Skeletal muscle tissue (tissue), 4 donors: ENCODE results near the gene PHACTR2. TPM values are rescaled to one million over a fixed set of nuclear protein-coding genes. Genes with fewer than 3 reads are reported as not detected.
"Not testable (repeated sequence)": the region's sequence is repeated elsewhere in the genome, so short reads cannot be mapped to it uniquely, and the experiment has no call there.

Experiments
- H3K27ac ChIP-seq: one replicate; pipeline ENCODE4 v1.7.0; 2013; ENCODE audit warnings: mild to moderate bottlenecking, low read depth, low read length, inconsistent platforms
- H3K27me3 ChIP-seq, 3 donors: one replicate each; pipeline ENCODE4 v1.7.0; 2013; ENCODE audit warnings: low read length in 3 of 3; ENCODE audit not compliant: control insufficient read depth in 3 of 3, insufficient read depth in 3 of 3
- H3K36me3 ChIP-seq, 3 donors: one replicate each; pipeline ENCODE4 v1.7.0; 2013; ENCODE audit warnings: low read length in 3 of 3; ENCODE audit not compliant: control insufficient read depth in 3 of 3, insufficient read depth in 3 of 3
- H3K4me1 ChIP-seq, 3 donors: one replicate each; pipeline ENCODE4 v1.7.0; 2013; ENCODE audit warnings: low read length in 3 of 3, mild to moderate bottlenecking in 3 of 3; ENCODE audit not compliant: control insufficient read depth in 3 of 3, insufficient read depth in 3 of 3
- H3K4me3 ChIP-seq, 3 donors: one replicate each; pipeline ENCODE4 v1.7.0; 2013; ENCODE audit warnings: low read length in 3 of 3
- H3K9ac ChIP-seq, 3 donors: one replicate each; pipeline ENCODE4 v1.7.0; 2013; ENCODE audit warnings: low read length in 3 of 3, mild to moderate bottlenecking in 3 of 3, moderate library complexity in 2 of 3, low read depth in 1 of 3
- H3K9me3 ChIP-seq, 3 donors: one replicate each; pipeline ENCODE4 v1.7.0; 2013; ENCODE audit warnings: low read length in 3 of 3; ENCODE audit not compliant: control insufficient read depth in 3 of 3
- total RNA-seq: library from RNA; depleted of rRNA; stranded (reverse); fragments of >200 nt; gene quantifications from one replicate; pipeline ENCODE4 v1.2.3, GENCODE V29; 2014
- donor health status: Osteomylitis.

PHACTR2 gene
- total RNA-seq, 1 donor from 2014 or later = 38.1 TPM

DNA sequence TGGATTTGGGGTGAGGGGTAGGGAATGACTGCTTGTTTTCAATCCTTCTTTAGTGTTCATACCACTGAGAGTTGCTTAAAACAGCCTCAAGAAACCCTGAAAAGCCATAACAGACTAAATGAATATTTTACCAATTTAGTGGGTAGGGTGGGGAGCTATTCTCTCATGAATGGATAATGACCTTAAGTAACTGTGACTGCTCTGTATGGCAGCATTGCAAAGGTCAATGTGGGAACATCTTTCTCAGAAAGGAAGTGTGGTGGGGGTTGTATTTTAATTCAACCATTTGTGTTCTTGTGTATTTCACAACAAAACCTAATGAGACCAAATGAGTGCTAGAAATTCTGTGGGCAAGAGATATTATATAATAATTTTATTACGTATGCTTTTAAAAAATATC lies 55.7 kb downstream of the PHACTR2 start:
- Histone ChIP-seq H3K4me1 (no peaks in the 10 kb centered on the region), H3K27ac (no peak overlapping the region), H3K36me3 (no peaks in the 10 kb centered on the region), H3K4me3 (no peak overlapping the region), H3K27me3 (no peaks in the 10 kb centered on the region), H3K9me3 (no peaks in the 10 kb centered on the region), H3K9ac (no peak overlapping the region)

DNA sequence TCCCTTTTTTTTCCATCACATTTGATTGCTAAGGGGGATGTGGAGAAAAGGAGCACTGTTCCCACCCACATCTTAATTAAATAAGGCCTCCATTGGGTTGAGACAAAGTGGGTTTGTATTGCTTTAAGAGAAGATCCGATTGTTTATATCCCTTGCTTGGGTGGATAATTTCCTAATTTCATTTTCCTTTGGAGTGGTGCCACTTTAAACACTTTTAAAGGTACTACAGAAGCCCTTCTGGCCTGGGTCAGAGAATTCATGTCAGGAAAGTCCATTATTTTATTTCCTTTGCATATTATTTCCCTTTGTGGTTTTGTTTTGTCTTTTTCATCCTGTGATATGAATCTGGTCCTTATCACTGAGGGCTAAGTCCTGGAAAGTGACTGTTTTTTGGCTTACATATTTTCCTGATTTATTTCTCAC lies 56.9 kb downstream of the PHACTR2 start:
- Histone ChIP-seq H3K9me3 (no peaks in the 10 kb centered on the region), H3K4me1 (no peaks in the 10 kb centered on the region), H3K36me3 (no peaks in the 10 kb centered on the region), H3K27ac (no peak overlapping the region), H3K4me3 (no peak overlapping the region), H3K27me3 (no peaks in the 10 kb centered on the region), H3K9ac (no peak overlapping the region)

DNA sequence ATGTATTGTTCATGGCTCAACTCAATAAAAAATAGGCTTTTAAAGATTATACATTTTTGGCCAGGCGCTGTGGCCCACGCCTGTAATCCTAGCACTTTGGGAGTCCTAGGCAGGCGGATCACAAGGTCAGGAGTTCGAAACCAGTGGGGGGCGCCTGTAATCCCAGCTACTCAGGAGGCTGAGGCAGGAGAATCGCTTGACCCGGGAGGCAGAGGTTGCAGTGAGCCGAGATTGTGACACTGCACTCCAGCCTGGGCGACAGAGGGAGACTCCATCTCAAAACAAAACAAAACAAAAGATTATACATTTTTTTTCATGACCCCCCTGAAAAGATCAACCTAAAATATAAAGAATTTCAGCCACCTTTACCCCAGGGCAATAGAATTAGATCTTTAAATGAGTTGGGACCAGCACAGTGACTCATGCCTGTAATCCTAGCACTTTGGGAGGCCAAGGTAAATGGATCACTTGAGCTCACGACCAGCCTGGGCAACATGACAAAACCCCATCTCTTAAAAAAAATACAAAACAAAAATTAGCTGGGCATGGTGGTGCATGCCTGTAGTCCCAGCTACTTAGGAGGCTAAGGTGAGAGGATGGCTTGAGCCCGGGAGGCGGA lies 60.4 kb downstream of the PHACTR2 start:
- not testable (repeated sequence) for H3K27ac ChIP-seq, H3K4me3 ChIP-seq, H3K27me3 ChIP-seq, H3K9me3 ChIP-seq, H3K9ac ChIP-seq, H3K36me3 ChIP-seq
- H3K4me1 ChIP-seq = peaks cover 3 to 11% (median 10%) of the 10 kb centered on the region in 3 donors

DNA sequence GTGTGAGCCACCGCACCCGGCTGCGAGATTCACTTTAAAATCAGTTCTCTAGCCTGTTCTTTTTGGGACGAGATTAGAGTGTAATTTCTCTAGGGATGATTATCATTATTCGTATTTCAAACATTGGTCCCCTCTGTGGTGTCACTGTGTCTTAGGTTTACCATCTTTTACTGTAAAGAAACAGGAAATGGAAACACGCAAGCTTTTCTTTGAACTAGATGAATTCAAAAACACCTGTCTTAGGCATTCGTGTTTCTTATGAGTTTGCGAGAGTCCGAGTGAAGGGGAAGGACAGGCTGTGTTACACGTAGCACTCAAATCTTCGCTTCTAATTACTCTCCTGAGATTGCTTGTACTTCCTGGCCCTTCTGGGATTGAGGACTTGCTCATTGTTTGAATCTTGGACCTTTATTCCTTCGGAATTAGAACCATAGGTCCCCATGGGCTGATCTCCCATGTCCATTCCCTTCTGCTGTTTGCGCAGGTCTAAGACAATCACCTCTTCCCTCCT lies 61.6 kb downstream of the PHACTR2 start:
- Histone ChIP-seq H3K27ac (no peak overlapping the region), H3K9me3 (no peaks in the 10 kb centered on the region), H3K4me1 (peaks cover 6 to 21% (median 20%) of the 10 kb centered on the region in 3 donors), H3K27me3 (no peaks in the 10 kb centered on the region), H3K9ac (no peak overlapping the region), H3K4me3 (no peak overlapping the region), H3K36me3 (no peaks in the 10 kb centered on the region)

DNA sequence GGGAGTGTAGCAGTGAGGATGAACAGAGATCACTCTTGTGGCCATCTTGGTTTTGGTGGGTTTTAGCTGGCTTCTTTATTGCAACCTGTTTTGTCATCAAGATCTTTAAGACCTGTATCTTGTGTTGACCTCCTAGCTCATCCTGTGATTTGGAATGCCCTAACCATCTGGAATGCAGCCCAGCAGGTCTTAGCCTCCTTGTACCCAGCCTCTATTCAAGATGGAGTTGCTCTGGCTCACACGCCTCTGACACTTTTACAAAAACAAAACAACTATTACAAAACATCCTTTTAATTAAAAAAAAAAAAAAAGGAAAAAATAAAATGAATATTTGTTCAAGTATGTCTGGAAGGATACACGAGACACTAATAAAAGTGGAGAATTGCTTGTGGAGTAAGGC lies 62.4 kb downstream of the PHACTR2 start:
- Histone ChIP-seq H3K27me3 (no peaks in the 10 kb centered on the region), H3K9ac (no peak overlapping the region), H3K27ac (peak overlapping the region; percentile 15), H3K36me3 (no peaks in the 10 kb centered on the region), H3K4me1 (peaks cover 13 to 30% (median 28%) of the 10 kb centered on the region in 3 donors), H3K4me3 (no peak overlapping the region), H3K9me3 (no peaks in the 10 kb centered on the region)

DNA sequence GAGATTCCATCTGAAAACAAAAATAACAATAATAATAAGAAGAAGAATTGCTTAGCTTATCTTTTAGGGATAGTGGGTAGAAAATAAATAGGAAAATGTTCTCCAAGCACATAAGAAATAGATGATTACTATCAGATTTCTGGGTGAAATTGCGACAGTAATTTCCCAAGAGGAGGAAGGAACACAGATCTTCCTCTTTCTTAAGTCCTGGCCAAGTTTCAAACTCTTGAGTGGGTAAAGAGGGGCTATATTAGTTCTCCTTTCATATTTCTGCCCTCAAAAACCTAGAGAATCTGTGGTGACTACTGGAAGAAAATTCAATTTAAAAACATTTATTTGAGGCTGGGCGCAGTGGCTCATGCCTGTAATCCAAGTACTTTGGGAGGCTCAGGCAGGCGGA lies 63.7 kb downstream of the PHACTR2 start:
- Histone ChIP-seq H3K36me3 (no peaks in the 10 kb centered on the region), H3K27me3 (no peaks in the 10 kb centered on the region), H3K4me1 (peaks cover 24 to 42% (median 35%) of the 10 kb centered on the region in 3 donors), H3K9me3 (no peaks in the 10 kb centered on the region), H3K27ac (no peak overlapping the region), H3K9ac (no peak overlapping the region), H3K4me3 (no peak overlapping the region)

DNA sequence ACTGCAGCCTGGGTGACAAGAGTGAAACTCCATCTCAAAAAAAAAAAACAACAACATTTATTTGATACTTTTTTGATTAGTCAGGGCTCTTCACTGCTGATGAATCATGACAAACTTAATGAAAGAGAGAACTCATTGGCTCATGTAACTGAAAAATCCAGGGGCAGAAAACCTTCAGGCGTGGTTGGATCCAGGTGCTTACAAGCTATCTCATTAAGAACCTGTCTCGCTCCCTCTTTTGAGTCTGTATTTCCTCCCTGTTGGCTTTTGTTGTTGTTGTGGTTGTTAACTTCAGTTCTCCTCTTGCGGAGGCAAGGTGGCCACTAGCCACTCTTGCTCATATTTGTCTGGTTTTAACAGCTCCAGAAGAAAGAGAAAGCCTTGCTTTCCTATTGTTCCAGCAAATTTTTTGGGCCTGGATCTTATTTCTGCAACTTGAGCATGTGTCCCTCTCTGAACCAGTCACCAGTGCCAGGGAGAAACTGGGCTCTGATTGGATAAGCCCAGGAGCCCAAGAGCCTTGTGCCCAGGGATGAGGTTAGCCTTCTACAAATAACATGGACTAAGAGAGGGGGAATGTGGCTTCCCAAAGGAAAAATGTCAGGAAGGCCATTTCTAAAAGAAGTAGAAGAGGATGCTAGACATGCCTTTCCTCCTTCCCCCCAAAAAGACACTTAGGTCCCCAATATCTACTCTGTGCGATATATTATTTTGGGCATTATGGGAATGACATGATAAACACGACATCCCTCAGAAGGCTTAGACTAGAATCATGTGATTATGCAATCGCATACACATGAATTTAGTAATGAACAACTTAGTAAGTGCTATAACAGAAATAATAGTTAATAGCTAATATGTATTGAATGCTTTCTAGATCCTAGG lies 64.5 kb downstream of the PHACTR2 start:
- Histone ChIP-seq H3K4me3 (peak overlapping the region in 1 of 3 donors; percentile 34), H3K4me1 (peaks cover 24 to 43% (median 36%) of the 10 kb centered on the region in 3 donors), H3K36me3 (no peaks in the 10 kb centered on the region), H3K9me3 (no peaks in the 10 kb centered on the region), H3K27ac (peak overlapping the region; percentile 21), H3K27me3 (no peaks in the 10 kb centered on the region), H3K9ac (no peak overlapping the region)

DNA sequence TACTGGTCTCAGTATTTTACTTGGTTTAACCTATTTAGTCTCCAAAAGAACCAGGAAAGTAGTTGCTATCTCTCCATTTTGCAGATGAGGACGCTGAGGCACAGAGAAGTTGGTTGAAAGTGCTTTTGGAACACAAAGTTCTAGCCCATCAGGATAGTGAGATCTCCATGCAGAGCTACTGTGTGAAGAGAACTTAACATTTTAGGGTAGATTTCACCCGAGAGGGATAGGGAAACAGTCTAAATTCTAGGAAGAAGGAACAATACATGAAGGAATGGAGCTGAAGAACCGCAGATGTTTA lies 65.1 kb downstream of the PHACTR2 start:
- Histone ChIP-seq H3K4me3 (peak overlapping the region in 1 of 3 donors; percentile 34), H3K4me1 (peaks cover 25 to 47% (median 36%) of the 10 kb centered on the region in 3 donors), H3K9me3 (no peaks in the 10 kb centered on the region), H3K27ac (peak overlapping the region; percentile 21), H3K36me3 (no peaks in the 10 kb centered on the region), H3K27me3 (no peaks in the 10 kb centered on the region), H3K9ac (no peak overlapping the region)

DNA sequence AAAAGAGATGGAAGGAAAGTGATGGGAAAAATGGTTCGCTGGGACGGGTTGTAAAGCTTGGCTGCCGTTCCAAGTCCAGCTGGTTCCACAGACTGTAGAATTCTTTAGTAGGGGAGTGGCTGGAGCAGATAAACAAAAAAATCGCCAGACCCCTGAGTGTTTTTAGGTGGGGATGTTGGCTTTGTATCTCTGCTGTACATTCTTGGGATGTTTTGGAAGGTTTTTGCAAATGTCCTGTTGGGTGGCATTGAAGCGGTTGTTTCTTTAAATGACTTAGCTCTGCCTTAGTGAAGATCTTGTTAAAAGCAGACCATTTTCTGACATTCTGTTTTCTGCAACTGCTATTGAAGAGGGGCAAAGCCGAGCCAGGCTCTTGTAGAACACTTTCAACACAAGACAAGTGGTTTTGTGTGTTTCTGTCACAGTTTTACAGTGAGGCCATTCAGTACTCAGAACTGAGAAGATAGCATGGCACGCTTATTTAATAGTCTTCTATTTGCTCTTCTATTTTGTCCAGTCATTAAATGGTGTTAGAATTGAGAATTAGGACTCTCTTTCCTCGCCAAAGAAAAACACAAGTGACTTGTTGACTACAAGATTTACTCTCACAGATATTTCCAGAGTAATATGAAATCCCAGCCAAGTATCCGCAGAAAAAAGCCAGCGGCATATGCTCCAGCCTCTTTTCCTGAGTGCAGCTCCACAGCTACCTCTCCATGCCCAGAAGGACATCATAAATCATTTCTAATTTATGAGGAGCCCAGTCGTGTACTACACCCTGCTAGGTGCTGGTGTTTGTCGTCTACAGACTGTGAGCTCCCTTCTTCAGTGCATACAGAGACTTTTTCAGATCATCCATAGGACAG lies 65.8 kb downstream of the PHACTR2 start:
- H3K9ac ChIP-seq = no peak overlapping the region

More for the DNA sequence above, 65.8 kb downstream of the PHACTR2 start:
- Histone ChIP-seq H3K27me3 (no peaks in the 10 kb centered on the region), H3K4me3 (peak overlapping the region in 1 of 3 donors; percentile 34), H3K36me3 (no peaks in the 10 kb centered on the region), H3K27ac (peak overlapping the region; percentile 50), H3K4me1 (peaks cover 25 to 47% (median 36%) of the 10 kb centered on the region in 3 donors), H3K9me3 (no peaks in the 10 kb centered on the region)
